Esophagus (tissue), 2 donors: ENCODE results near the gene TSPAN9. TPM values are rescaled to one million over a fixed set of nuclear protein-coding genes. Genes with fewer than 3 reads are reported as not detected.

Experiments used
- H3K27ac ChIP-seq, 2 donors: one replicate each; pipeline ENCODE4 v1.5.1; 2013; ENCODE audit warnings: low read depth in 2 of 2, mild to moderate bottlenecking in 2 of 2, inconsistent platforms in 1 of 2, low read length in 1 of 2, moderate library complexity in 1 of 2
- H3K27me3 ChIP-seq, 2 donors: one replicate each; pipeline ENCODE4 v1.6.1; 2013; ENCODE audit warnings: low read length in 2 of 2, control low read depth in 1 of 2, mild to moderate bottlenecking in 1 of 2; ENCODE audit not compliant: insufficient read depth in 2 of 2, control insufficient read depth in 1 of 2
- H3K36me3 ChIP-seq, 2 donors: one replicate each; pipeline ENCODE4 v1.6.1; 2013; ENCODE audit warnings: low read length in 1 of 2; ENCODE audit not compliant: control insufficient read depth in 2 of 2, insufficient read depth in 2 of 2
- H3K4me1 ChIP-seq, 2 donors: one replicate each; pipeline ENCODE4 v1.6.1; 2013; ENCODE audit warnings: low read length in 1 of 2; ENCODE audit not compliant: control insufficient read depth in 2 of 2, insufficient read depth in 2 of 2
- H3K4me3 ChIP-seq, 2 donors: one replicate each; pipeline ENCODE4 v1.5.1; 2013; ENCODE audit warnings: low read length in 2 of 2, mild to moderate bottlenecking in 2 of 2, low read depth in 1 of 2, moderate library complexity in 1 of 2
- H3K9me3 ChIP-seq, 2 donors: one replicate each; pipeline ENCODE4 v1.6.1; 2013; ENCODE audit warnings: mild to moderate bottlenecking in 2 of 2, low read depth in 1 of 2, low read length in 1 of 2, moderate library complexity in 1 of 2; ENCODE audit not compliant: control insufficient read depth in 2 of 2, insufficient read depth in 1 of 2
- WGBS, 2 donors: extraction: QIAGEN DNeasy Blood & Tissue Kit; methylation state at CpG; one replicate each; pipeline ENCODE4 v1.1.7; 2013; 5-methylcytosine and 5-hydroxymethylcytosine counted together
- polyA plus RNA-seq, 2 donors: library from polyadenylated mRNA; stranded (reverse); fragments of 200-250 nt; gene quantifications; one replicate each; pipeline ENCODE4 v1.2.3, GENCODE V29; 2013
- donor health status: healthy with polysubstance abuse.
- donor health status: Bipolar disorder and iron deficiency.

Gene TSPAN9
- polyA plus RNA-seq, 2 donors: 8.2 to 9.2 TPM

DNA sequence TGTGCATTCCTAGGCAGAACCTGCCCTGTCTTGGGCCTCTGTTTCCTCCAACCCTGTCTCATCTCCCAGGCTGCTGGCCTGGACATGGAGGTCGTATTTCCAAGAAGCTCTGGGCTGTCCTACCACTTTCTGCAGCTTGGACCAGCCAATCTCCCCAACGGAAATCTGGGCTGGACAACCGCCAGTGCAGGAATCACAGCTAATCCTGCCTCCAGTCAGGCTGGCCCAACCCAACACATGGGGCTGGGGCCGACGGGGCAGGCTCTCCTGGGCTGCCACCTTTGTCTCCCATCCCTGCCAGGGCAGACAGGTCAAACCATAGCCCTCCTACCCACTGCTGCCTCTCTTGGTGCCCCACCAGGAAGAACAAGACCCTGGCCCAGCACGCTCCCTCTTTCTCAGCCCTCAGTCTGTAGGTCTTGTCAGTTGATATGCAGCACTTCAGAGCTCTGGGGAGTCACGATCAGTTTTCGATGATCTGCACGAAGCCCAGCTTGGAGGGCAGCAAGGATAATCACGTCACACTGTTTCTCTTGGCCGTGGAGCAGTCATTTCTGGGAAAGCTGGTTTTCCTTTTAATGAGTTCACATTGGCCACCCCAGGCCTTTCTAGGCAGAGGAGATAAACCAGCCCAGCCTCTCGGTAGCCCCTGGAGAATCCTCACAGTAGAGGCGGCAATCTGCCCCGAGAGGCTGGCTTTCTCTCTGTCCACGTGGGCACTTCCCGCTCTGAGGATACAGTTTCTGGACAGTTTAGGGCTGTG, 218.6 kb downstream of the TSPAN9 start:
- Histone ChIP-seq H3K27me3 (no peaks in the 10 kb centered on the region), H3K4me3 (no peak overlapping the region), H3K36me3 (peaks cover 0 to 2% of the 10 kb centered on the region in 2 donors), H3K9me3 (no peaks in the 10 kb centered on the region), H3K27ac (no peak overlapping the region), H3K4me1 (peaks cover 3 to 9% of the 10 kb centered on the region in 2 donors)
- 46 to 49% methylated on average over 16 of the region's 16 CpGs for WGBS, 2 donors

DNA sequence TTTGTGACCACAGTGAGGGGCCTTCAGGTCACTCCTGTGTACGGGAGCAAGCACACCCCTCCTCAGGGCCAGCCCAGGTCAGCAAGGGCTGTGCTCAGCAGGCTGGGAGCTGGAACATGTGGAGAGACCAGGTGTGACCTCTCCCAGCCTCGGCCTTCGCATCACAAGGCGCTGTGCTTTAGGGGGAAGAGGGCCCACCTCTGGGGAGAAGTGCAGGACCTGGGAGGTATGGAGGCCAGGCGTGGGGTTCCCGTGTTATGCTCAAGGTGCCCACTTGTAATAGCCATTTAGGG, 219.2 kb downstream of the TSPAN9 start:
- Histone ChIP-seq H3K4me1 (peaks cover 3 to 9% of the 10 kb centered on the region in 2 donors), H3K36me3 (peaks cover 0 to 2% of the 10 kb centered on the region in 2 donors), H3K9me3 (no peaks in the 10 kb centered on the region), H3K27me3 (no peaks in the 10 kb centered on the region), H3K27ac (no peak overlapping the region), H3K4me3 (no peak overlapping the region)
- WGBS, 2 donors: 71 to 94% methylated on average over 6 of the region's 6 CpGs

DNA sequence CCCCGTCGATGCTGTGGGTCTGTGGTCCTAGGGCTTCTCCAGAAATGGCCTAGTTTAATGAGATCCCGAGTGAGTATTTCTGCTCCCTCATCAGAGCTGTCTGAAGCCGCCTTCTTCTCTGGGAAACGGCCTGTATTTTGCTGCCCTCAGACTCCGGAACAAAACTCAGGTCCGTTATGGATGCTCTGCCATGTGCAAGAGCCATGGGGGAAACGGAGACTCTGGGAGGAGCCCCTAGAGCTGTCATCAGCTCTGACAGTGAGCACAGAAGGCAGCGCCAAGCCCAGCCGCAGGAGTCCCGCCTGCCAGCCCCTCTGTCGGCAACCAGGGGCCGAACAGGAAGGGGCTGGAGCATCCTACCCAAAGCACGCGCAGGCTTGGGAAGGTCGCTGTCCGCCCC, 221.4 kb downstream of the TSPAN9 start:
- Histone ChIP-seq H3K9me3 (no peaks in the 10 kb centered on the region), H3K27ac (no peak overlapping the region), H3K4me1 (peaks cover 3 to 9% of the 10 kb centered on the region in 2 donors), H3K4me3 (no peak overlapping the region), H3K27me3 (no peaks in the 10 kb centered on the region), H3K36me3 (no peaks in the 10 kb centered on the region)
- WGBS, 2 donors: 70 to 75% methylated on average over 17 of the region's 17 CpGs

DNA sequence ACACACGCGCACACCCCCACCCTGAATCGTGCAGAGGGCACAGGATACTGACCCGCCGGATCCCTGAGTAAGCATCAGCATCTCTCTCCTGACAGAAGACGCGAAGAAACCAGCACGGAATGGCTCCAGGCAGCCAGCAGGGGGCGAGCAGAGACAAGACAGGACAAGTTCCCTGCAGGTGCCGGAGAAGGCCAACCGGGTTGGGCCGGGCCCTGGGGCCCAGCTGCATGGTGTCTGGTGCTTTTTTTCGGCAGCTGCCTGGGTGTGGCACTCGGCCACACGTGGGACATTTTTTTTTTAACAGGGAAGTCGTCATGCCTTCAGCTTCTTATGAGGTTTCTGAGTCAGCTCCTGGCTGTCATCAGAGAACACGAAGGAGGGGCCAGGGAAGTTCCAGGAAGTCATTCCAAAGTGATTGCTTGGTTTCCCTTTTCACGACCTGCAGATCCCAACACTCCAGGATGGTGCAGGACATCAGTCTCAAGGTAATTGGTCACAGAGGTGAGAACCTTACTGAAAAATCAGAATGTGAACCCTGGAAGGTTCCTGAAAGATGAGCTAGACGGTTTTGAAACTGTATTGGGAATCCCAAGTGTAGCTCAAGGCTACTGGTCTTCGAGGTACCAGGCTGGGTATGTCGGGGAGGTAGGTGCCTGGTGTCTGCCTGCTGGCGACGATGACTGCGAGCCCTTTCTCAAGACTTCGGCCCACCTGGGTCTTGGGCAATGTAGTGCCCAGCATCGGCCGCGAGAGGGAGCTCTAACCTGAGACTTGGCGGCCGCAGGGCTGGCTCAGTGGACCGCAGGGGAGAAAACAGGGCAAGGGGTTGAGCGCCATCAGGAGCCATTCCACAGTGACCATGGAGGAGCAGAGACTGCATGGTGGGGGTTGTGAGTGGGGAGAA, 223.0 kb downstream of the TSPAN9 start:
- H3K9me3 ChIP-seq: no peaks in the 10 kb centered on the region
- WGBS, 2 donors: 1% methylated on average over 32 of the region's 32 CpGs
- H3K4me3 ChIP-seq: no peak overlapping the region
- H3K27ac ChIP-seq: peak overlapping the region; percentile 75 to 92
- H3K36me3 ChIP-seq: no peaks in the 10 kb centered on the region
- peaks cover 0 to 2% of the 10 kb centered on the region in 2 donors for H3K27me3 ChIP-seq
- H3K4me1 ChIP-seq: peaks cover 0 to 14% of the 10 kb centered on the region in 2 donors

DNA sequence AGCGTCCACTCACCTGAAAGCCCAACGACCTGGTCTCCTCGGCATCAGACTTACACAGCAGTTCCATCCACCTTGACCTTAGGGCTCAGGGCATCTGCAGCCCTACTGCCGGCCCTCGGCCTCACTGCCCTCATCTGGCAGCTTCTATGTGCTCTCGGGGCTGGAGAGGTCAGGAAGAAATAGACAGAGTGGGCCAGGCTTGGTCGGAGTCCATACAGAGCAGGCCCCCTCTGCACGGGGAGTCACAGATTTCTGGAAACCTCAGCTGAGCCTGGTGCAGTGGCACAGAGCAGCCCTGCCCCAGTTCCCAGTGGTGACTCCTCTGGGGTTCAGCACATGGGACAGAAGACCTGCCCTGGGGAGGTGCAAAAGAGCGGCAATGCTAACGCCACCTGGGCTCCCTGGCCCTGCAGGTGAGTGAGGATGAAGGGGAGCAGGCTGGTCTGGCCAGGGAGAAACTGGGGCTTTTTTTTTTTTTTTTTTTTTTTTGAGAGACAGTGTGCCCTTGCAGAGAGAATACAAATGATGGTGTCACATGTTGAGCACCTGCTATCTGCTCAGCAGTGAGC, 223.7 kb downstream of the TSPAN9 start:
- Histone ChIP-seq H3K36me3 (no peaks in the 10 kb centered on the region), H3K4me1 (peaks cover 0 to 14% of the 10 kb centered on the region in 2 donors), H3K4me3 (no peak overlapping the region), H3K27ac (no peak overlapping the region), H3K9me3 (no peaks in the 10 kb centered on the region), H3K27me3 (peaks cover 0 to 2% of the 10 kb centered on the region in 2 donors)
- WGBS, 2 donors: 44 to 51% methylated on average over 10 of the region's 10 CpGs

DNA sequence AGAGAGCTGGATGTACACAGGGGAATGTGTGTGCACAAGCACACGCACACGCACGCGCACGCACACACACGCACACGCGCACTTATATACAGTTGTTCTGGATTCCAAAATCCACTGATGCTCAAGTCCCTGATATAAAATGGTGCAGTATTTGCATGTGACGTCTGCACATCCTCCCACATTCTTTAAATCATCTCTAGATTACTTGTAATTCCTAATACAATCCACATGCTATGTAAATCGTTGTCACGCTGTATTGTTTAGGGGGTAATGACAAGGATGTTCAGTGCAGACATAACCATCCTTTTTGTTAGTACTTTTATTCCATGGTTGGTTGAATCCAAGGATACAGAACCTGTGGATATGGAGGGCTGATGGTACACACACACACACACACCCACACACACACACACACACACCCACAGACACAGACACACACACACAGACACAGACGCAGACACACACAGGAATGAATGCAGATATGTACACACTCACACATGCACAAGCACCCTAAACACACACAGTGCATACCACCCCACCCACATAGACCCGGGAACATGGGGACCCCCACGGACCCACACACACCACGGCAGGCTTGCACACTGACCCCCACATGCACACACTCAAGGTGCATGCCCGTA, 225.3 kb downstream of the TSPAN9 start:
- peaks cover 0 to 2% of the 10 kb centered on the region in 2 donors for H3K27me3 ChIP-seq
- H3K9me3 ChIP-seq: no peaks in the 10 kb centered on the region
- no peaks in the 10 kb centered on the region for H3K36me3 ChIP-seq
- no peak overlapping the region for H3K4me3 ChIP-seq
- no peak overlapping the region for H3K27ac ChIP-seq
- peaks cover 0 to 14% of the 10 kb centered on the region in 2 donors for H3K4me1 ChIP-seq
- WGBS, 2 donors: 88 to 89% methylated on average over 16 of the region's 16 CpGs

DNA sequence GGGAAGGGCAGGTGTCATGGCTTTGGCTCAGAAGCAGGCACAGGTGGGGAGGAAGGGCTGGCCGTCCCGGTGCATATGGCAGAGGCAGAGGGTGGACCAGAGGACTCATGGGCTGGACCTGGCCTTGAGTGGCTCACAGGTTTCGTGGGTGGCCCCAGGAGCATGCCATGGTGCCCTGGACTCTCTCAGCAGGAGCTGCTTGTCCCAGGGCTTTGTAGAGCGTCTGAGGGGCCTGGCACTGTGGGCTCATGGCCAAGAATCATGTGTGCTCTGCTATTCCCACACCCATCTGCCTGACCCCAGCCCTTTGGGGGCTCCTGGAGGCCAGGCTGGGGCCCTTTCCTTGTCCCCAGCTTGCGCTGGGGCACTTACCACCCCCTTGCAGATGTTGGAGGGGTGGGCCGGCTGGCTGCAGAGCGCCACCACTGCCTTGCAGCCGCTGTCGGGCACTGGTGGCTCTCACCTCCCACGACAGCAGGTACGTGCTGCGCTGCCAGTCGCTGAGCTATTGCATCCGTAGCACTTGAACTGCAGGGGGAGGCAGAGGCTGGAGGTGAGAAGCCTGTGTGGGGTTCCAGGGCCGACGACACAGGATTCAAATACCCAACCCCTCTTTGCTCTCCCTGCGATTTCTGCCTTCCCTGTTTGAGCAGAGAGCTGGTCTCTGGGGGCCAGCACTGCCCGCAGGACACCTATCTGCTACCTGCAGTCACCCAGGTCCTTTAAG, 226.4 kb downstream of the TSPAN9 start:
- Histone ChIP-seq H3K4me3 (no peak overlapping the region), H3K27ac (no peak overlapping the region), H3K4me1 (peaks cover 0 to 20% of the 10 kb centered on the region in 2 donors), H3K36me3 (no peaks in the 10 kb centered on the region), H3K27me3 (peaks cover 0 to 2% of the 10 kb centered on the region in 2 donors), H3K9me3 (no peaks in the 10 kb centered on the region)
- WGBS, 2 donors: 59 to 67% methylated on average over 17 to 18 of the region's 18 CpGs

DNA sequence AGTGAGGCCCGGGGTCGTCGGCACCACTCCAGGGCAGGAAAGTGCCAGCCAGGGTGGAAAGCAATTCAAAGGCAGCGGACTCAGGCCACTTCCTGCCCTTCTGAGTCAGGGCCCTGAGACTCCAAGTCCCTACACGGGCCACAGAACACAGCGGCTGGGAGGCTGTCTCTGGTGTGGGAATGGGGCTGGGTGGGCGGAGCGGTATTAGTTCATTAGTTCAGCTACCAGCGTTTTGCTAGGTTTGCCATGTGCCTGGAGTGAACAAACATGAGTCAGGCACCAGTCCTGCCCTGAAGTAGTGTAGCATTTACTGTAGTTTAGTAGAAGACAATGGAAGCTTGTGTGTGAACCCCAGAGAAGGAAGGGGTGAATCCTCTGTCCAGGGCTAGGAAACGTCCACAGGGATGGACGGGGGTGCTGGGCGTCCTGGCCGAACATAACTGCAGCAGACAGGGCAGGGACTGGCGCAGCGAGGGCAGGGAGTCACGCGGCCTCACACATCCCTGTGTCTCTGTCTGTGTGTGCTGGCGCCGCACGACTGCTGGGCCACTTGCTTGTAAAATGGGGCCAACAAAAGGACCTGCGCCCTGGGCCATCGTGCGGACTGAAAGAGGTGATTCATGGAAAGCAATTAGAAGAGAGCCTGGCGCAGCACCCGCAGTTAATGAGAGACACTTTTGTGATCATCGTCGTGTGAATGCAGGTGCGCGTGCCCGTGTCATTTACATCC, 227.4 kb downstream of the TSPAN9 start:
- Histone ChIP-seq H3K27ac (no peak overlapping the region), H3K27me3 (peaks cover 0 to 2% of the 10 kb centered on the region in 2 donors)

More for the DNA sequence above, 227.4 kb downstream of the TSPAN9 start:
- H3K9me3 ChIP-seq: no peaks in the 10 kb centered on the region
- H3K4me1 ChIP-seq: peaks cover 0 to 21% of the 10 kb centered on the region in 2 donors
- H3K36me3 ChIP-seq: no peaks in the 10 kb centered on the region
- H3K4me3 ChIP-seq: no peak overlapping the region
- WGBS, 2 donors: 69 to 77% methylated on average over 30 of the region's 30 CpGs
